ENCODE results near the gene OR7A17. TPM values are rescaled to one million over a fixed set of nuclear protein-coding genes. Genes with fewer than 3 reads are reported as not detected.

OR7A17 gene
- total RNA-seq, 6 experiments from 2014 or later = not detected

GRCh38 chr19:14837391-14837790 lies 48.5 kb downstream of the OR7A17 start:
- Mint-ChIP-seq H3K4me1 (ENCODE audit: low read depth) (no peaks in the 10 kb centered on the region), H3K27ac (no peak overlapping the region), H3K4me3 (no peak overlapping the region), H3K36me3 (ENCODE audit: low read depth) (no peaks in the 10 kb centered on the region), H3K27me3 (ENCODE audit: insufficient read depth) (no peaks in the 10 kb centered on the region; the same call in none of the 2 replicates), H3K9me3 (peaks cover 3% of the 10 kb centered on the region; the same call in 1 of the 2 replicates)
- DNase-seq = no peak
- no peak for TF ChIP-seq CTCF (IDR thresholded peaks at IDR 0.05)

GRCh38 chr19:14835011-14835410 lies 50.9 kb downstream of the OR7A17 start, which contains the start of the genes OR7A5 and OR7C1:
Gene OR7A5 (minus strand): TSS chr19:14835185. CDS start chr19:14828241, 6,944 bp downstream.
Gene OR7C1 (minus strand): TSS chr19:14835185. CDS start chr19:14800136, 35,049 bp downstream.
- Mint-ChIP-seq H3K4me1 (ENCODE audit: low read depth) (no peaks in the 10 kb centered on the region), H3K27me3 (ENCODE audit: insufficient read depth) (no peaks in the 10 kb centered on the region; the same call in none of the 2 replicates), H3K9me3 (peaks cover 3% of the 10 kb centered on the region; the same call in 1 of the 2 replicates), H3K36me3 (ENCODE audit: low read depth) (no peaks in the 10 kb centered on the region), H3K4me3 (no peak within 1 kb of the TSS), H3K27ac (no peak within 1 kb of the TSS)
- no peak for DNase-seq
- no peak for TF ChIP-seq CTCF (IDR thresholded peaks at IDR 0.05)

GRCh38 chr19:14830702-14831101 lies 55.2 kb downstream of the OR7A17 start:
- TF ChIP-seq CTCF (IDR thresholded peaks at IDR 0.05) = no peak
- no peak overlapping the region for H3K27ac Mint-ChIP-seq
- H3K4me1 Mint-ChIP-seq (ENCODE audit: low read depth) = no peaks in the 10 kb centered on the region
- H3K4me3 Mint-ChIP-seq = no peak overlapping the region
- no peak for DNase-seq
- H3K36me3 Mint-ChIP-seq (ENCODE audit: low read depth) = no peaks in the 10 kb centered on the region
- peaks cover 11% of the 10 kb centered on the region; the same call in 1 of the 2 replicates for H3K9me3 Mint-ChIP-seq
- H3K27me3 Mint-ChIP-seq (ENCODE audit: insufficient read depth) = peaks cover 3% of the 10 kb centered on the region

Other genes with a start within 250 kb of the OR7A17 start
- gene ADGRE3, start 211.3 kb downstream of the OR7A17 start, total RNA-seq (2021; fragmentation: NEBNext Ultra II Directional; extraction: Animal tissue kit (Norgen Biotek cat#: 25700)) = not detected
- 10 to 100 TPM in 1 of 6 experiments, 1 to 10 TPM in 5; 7.9 to 10.0 (median 9.1) TPM for gene ZNF333, start 196.1 kb downstream of the OR7A17 start, total RNA-seq (2021; fragmentation: NEBNext Ultra II Directional; extraction: Animal tissue kit (Norgen Biotek cat#: 25700))
- gene ADGRE2, start 107.6 kb downstream of the OR7A17 start, total RNA-seq (2021; fragmentation: NEBNext Ultra II Directional; extraction: Animal tissue kit (Norgen Biotek cat#: 25700)) = under 1 TPM in 3 of 6 experiments, not detected in 3; 0.05 to 0.14 (median 0.07) TPM
- not detected for gene OR7A5, start 50.9 kb downstream of the OR7A17 start, total RNA-seq (2021; fragmentation: NEBNext Ultra II Directional; extraction: Animal tissue kit (Norgen Biotek cat#: 25700))
- not detected for gene OR7C1, start 50.9 kb downstream of the OR7A17 start, total RNA-seq (2021; fragmentation: NEBNext Ultra II Directional; extraction: Animal tissue kit (Norgen Biotek cat#: 25700))
- not detected for gene OR7A10, start 37.2 kb downstream of the OR7A17 start, total RNA-seq (2021; fragmentation: NEBNext Ultra II Directional; extraction: Animal tissue kit (Norgen Biotek cat#: 25700))
- gene OR7C2, start 55.4 kb upstream of the OR7A17 start, total RNA-seq (2021; fragmentation: NEBNext Ultra II Directional; extraction: Animal tissue kit (Norgen Biotek cat#: 25700)) = not detected
- gene SLC1A6, start 93.7 kb upstream of the OR7A17 start, total RNA-seq (2021; fragmentation: NEBNext Ultra II Directional; extraction: Animal tissue kit (Norgen Biotek cat#: 25700)) = not detected
- not detected for gene CASP14, start 163.3 kb upstream of the OR7A17 start, total RNA-seq (2021; fragmentation: NEBNext Ultra II Directional; extraction: Animal tissue kit (Norgen Biotek cat#: 25700))
- not detected for gene OR1I1, start 196.1 kb upstream of the OR7A17 start, total RNA-seq (2021; fragmentation: NEBNext Ultra II Directional; extraction: Animal tissue kit (Norgen Biotek cat#: 25700))
- 10 to 100 TPM; 88.6 to 96.1 (median 92.0) TPM for gene SYDE1, start 221.3 kb upstream of the OR7A17 start, total RNA-seq (2021; fragmentation: NEBNext Ultra II Directional; extraction: Animal tissue kit (Norgen Biotek cat#: 25700))